Measurements from ENCODE around the gene BDH1.
"Not testable (repeated sequence)": the region's sequence is repeated elsewhere in the genome, so short reads cannot be mapped to it uniquely, and the experiment has no call there.

Gene BDH1, protein sequence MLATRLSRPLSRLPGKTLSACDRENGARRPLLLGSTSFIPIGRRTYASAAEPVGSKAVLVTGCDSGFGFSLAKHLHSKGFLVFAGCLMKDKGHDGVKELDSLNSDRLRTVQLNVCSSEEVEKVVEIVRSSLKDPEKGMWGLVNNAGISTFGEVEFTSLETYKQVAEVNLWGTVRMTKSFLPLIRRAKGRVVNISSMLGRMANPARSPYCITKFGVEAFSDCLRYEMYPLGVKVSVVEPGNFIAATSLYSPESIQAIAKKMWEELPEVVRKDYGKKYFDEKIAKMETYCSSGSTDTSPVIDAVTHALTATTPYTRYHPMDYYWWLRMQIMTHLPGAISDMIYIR

GRCh38 chr3:197555281-197556261, at the start of gene BDH1:
BDH1 (minus strand) TSS chr3:197555968; CDS start chr3:197546443, 9,525 bp downstream.
- peak; percentile 53 to 65 (median 55) for DNase-seq (ENCODE audit: low read depth in 2 of 3, low spot score in 1 of 3)

- no peak for DNase-seq (ENCODE audit: low read depth in 2 of 3, low spot score in 1 of 3)
These were observed 47.7 kb upstream of the BDH1 start for GRCh38 chr3:197603317-197603933.

GRCh38 chr3:197602351-197602750, 46.6 kb upstream of the BDH1 start:
- not testable (repeated sequence) for DNase-seq (ENCODE audit: low read depth in 2 of 3, low spot score in 1 of 3)

DNA sequence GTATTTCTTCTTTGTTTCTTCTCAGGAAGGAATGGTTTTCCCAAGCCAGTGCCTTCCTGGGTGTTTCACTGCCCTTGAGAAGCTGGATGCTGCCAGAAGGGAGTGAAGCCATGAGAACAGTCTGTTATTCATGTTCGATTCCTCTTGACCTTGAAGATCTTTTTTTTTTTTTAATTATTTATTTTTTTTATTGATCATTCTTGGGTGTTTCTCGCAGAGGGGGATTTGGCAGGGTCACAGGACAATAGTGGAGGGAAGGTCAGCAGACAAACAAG, 45.7 kb upstream of the BDH1 start:
- DNase-seq (ENCODE audit: low read depth in 2 of 3, low spot score in 1 of 3): not testable (repeated sequence)

DNA sequence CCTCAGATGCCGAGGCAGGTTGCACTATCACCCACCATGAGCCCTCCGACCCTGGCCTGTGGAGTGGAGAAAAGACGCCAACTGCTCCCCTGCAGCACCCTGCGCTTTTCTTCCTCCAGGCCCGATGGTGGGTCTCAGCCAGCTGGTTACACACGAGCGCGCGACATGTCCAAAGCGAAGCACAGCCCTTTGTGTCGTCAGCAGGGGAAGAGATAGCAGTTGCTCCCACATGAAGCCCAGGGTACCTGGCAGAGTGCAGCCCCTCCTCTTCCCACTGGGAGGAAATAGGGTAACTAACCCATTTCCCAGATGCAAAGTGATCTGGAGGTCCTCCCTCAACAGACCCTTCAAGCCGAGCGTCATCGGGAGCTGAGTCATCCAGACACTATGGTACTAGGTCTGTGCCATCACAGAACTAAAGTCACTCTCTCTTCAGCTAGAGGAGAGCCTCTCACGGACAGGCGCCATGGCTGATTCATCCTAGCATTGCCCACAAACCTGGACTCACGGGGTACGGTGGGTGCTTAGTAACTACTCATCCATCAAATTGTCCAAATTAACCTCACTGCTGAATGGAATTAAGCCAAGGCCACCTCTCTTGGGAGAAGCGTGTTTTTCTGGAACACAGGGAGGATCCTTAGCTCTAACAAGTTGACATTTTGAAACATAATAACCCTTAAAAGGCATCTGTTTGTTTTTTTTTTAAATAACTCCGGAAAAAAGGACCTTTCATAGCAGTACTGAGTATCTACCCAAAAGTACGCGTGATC, 45.2 kb upstream of the BDH1 start:
- DNase-seq (ENCODE audit: low read depth in 2 of 3, low spot score in 1 of 3): no peak

DNA sequence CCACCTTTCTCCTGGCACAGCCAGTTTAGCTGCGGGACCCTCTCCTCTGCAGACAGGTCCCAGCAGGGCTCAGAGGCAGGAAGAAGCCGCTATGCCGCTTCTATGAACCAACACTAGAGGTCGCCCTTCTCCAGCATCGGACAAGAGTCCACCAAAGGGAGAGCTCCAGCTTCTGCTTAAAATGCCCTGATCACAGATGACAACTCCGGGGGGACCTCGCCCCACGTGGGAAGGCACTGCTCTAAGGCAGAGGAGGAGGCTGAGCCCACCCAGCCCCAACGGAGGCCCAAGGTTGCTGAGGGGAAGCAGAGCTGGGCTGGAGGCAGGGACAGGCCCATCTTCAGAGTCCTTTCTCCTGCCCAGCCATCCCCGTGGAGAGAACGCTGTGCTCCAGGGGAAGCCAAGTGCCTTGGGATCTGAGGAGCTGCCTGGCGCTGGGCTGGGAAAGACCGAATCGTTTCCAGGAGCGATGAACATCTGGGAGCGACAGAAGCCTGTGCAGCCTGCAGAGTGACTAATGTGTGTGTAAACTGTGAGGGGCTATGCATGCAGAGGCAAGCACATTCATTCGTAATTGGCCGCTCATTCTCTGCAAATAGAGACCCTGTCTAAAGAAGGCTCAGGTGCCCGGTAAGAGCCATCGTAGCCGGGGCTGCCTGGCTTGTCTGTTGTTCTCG, 43.5 kb upstream of the BDH1 start:
- DNase-seq (ENCODE audit: low read depth in 2 of 3, low spot score in 1 of 3): peak; percentile 65 to 83 (median 67)

- no peak for DNase-seq (ENCODE audit: low read depth in 2 of 3, low spot score in 1 of 3)
These were observed 42.7 kb upstream of the BDH1 start for GRCh38 chr3:197598404-197598980.

DNA sequence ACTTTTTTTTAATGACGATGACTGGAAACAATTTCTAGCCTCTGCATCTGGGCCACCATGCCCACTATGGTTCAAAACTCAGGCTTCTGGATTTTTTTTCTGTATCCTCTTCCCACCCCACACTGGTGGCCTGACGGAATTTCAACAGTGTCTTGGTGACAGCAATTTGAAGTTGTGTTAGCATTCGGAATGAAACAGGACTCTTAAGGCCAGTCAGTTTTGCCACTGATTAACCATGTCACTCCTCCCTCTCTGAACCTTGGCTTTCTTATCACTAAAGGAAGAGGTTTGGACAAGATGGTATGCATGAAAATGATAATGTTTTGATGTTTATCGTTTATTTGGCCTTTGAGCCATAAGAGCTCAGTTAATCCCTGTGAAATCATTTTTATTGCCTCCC, 41.6 kb upstream of the BDH1 start:
- no peak for DNase-seq (ENCODE audit: low read depth in 2 of 3, low spot score in 1 of 3)

DNA sequence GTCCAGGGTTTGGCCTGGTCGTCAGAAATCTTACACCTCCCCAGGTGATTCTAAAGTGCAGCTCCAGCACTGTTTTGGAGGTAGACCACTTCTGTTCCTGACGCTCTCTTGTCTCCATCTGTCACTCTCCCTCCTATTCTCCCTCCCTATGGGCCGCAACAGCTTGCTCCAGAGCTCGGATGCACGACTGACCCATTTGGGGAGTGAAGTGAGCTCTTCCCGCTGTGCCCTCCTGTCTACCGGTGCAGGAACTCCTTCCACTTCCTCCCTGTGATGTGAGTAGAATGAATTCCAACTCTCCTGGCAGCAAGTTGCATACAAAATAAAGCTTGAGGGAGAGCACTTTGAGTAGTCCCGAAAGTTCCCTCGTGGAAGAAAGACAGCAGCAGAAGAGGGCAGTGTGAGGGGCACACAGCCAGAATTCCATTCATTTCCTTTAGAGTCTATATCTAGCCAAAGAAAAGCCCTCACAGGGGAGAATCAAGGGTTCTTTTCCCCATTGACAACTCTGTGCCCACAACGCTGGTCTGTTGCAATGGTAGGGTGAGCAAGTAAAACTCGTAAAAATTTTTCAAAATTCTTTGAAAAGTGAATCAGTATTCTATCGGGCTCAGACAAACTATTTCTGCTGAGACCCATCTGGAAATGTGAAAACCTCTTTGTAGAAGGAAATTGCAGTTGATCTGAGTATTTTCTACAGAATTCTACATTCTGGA, 39.9 kb upstream of the BDH1 start:
- no peak for DNase-seq (ENCODE audit: low read depth in 2 of 3, low spot score in 1 of 3)

DNA sequence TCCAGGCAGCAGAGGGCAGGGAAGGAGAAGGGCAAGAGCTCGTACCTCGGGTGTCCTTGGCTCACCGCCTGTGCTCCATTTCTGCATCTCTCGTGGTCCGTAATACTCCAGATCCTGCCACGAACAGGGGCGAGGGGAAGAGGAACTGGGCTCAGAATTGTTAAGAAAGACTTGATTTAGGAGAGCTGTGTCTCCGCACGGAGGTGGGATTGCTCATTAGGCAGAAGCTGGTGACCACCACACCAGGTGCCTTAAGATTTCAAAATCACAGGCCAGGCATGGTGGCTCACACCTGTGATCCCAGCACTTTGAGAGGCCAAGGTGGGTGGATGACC, 37.2 kb upstream of the BDH1 start:
- no peak for DNase-seq (ENCODE audit: low read depth in 2 of 3, low spot score in 1 of 3)

DNA sequence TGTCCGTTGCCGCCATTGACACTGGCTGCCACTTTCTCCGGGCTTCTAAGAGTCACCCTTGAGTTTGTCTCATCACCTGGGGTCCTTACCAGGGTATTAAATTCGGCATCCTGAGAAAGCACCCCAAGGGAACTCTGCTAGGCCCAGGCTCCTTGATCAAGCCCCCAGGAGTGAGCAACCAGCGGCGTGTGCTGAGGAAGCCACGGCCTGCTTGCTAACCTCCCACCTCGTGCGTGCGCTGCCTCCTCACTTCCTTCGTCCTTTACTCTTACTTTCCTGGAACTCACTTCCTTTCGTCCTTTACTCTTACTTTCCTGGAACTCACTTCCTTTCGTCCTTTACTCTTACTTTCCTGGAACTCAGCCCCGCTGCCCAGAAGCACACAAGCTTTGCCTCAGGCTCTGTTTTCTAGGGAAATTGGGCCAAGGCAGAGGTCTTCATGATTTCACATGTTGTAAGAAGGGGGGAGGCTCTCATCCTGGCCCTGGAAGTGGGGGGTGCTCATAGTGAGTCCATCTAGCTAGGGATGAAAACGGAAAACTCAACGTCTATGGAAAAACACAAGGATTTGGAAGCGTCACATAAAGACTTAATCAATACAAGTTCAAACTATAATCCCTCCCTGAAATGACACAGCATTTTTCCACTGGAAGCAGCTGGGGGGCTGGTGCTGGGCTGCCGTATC, 36.7 kb upstream of the BDH1 start:
- DNase-seq (ENCODE audit: low read depth in 2 of 3, low spot score in 1 of 3): peak in 2 of 3 donors; percentile 0 to 14

GRCh38 chr3:197591816-197592215, 36.0 kb upstream of the BDH1 start:
- DNase-seq (ENCODE audit: low read depth in 2 of 3, low spot score in 1 of 3): no peak

DNA sequence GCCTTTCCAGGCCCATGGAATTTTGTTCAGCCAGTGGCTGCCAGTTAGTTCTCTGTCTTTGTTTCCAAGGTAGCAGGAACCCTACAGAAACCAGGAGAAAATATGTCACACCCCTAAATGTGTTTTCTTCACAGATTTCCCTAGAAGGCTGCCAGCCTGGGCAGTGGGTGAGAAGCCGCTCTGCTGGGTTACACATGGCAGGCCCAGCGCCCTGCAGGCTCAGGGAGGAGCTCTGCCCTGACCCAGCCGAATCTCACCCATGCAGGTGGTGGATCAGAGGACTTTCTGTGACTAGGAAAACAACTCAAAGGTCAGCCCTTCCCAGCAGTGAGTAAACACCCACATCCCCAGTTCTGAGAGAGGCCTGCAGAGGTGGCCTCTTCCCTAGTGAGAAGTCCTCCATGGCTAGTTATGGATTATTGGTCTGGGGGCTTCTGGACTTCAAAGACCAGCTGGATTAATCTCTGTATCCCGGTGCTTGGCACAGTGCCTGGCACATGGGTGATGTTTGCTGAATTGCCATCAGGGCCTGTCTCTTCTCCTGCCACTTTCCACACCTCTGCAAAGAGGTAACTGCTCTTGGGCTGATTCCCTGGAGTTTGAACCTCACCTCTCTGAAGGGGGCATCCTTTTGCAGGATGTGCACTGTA, 34.7 kb upstream of the BDH1 start:
- no peak for DNase-seq (ENCODE audit: low read depth in 2 of 3, low spot score in 1 of 3)

DNA sequence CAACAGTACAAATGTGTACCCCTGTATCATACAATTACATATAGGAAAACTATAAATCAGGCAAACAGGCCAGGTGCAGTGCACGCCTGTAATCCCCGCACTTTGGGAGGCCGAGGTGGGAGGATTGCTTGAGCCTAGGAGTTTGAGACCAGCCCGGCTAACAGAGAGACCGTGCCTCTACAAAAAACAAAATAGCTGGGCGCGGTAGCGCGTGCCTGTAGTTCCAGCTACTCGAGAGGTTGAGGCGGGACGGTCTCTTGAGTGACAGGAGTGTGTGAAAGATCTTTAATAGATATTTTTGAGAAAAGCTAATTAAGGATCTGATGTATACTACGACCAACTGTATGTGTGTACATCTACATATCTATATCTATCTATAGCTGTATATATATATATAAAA, 33.8 kb upstream of the BDH1 start:
- DNase-seq (ENCODE audit: low read depth in 2 of 3, low spot score in 1 of 3): no peak

- not testable (repeated sequence) for DNase-seq (ENCODE audit: low read depth in 2 of 3, low spot score in 1 of 3)
These were observed 31.0 kb upstream of the BDH1 start for GRCh38 chr3:197586768-197587167.

DNA sequence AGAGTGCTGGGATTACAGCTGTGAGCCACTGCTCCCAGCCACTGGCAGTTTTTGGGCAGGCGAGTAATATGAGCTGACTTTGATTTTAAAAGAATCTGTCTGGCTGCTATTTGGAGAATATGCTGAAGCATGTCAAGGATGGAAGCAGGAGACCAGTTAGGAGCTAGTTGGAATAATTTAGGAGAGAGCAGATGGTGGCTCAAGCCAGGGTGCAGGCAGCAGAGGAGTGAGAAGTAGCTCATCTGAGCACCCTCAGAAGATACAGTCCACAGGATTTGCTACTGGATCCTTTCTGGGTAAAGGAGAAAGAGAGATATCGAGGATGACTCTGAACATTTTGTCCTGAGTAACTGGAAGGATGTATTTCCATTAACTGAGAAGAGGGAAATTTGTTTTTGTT, 30.4 kb upstream of the BDH1 start:
- no peak for DNase-seq (ENCODE audit: low read depth in 2 of 3, low spot score in 1 of 3)

DNA sequence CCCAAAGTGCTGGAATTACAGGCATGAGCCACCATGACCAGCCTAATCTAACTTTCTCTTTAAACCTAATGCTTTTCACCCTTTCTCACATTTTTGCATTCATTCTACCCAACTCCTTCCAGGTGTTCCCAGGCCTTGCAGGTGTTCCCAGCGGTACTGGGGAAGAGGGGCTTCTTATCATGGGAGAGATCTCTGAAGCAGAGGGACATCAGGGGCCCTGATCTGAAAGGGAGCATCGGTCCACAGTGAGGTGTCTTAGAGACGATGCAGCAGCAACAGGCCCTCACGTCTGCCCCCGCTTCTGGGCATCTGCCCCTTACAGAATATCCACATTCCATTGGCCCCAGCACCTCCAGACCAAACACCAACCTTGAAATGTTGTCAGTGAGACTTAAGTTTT, 29.0 kb upstream of the BDH1 start:
- DNase-seq (ENCODE audit: low read depth in 2 of 3, low spot score in 1 of 3): no peak

DNA sequence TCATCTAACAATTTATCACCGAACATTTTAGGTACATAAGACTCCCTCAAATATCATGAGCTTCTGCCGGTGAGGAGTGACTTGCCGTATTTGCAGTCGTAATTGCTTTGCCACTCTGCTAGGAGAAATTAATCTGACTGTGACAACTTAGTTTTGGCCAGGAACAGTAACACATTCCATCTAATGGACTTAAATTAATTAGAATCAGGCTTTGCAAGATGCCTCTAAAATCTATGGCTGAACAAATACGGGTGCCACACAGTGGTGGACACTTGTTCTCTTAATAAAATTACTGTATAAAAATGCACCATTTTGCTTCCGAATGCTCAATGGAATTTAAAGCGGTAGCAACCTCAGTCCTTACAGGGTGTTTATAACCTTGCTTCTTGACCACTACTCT, 27.6 kb upstream of the BDH1 start:
- DNase-seq (ENCODE audit: low read depth in 2 of 3, low spot score in 1 of 3): no peak

DNA sequence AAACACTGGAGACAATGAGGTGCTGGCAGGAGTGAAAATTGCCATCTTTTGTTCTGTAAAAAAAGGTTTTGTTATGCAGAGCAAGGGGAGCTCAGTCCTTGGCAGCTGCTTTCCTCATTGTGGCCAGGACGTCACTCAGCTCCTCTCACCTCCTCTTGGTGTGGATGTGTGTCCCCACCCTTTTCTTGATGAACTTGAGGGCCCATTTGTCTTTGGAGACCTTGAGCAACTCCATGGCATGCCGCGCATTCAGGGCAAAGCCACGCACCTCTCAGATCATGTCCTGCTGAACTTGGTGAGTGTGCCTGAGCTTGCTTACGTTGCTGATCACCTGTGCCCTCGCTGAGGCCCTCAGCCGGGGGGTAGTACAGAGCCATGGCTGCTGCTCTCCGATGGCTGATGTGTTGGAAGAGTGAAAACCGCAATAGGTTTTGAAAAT, 24.5 kb upstream of the BDH1 start:
- DNase-seq (ENCODE audit: low read depth in 2 of 3, low spot score in 1 of 3): no peak
